ENCODE measurements around the gene BLTP1. TPM values are rescaled to one million over a fixed set of nuclear protein-coding genes. Genes with fewer than 3 reads are reported as not detected.
A peak's percentile ranks its signal among the peaks of the same experiment; 100 is the strongest.
"Not testable (repeated sequence)": the region's sequence is repeated elsewhere in the genome, so short reads cannot be mapped to it uniquely, and the experiment has no call there.

The BLTP1 gene, protein sequence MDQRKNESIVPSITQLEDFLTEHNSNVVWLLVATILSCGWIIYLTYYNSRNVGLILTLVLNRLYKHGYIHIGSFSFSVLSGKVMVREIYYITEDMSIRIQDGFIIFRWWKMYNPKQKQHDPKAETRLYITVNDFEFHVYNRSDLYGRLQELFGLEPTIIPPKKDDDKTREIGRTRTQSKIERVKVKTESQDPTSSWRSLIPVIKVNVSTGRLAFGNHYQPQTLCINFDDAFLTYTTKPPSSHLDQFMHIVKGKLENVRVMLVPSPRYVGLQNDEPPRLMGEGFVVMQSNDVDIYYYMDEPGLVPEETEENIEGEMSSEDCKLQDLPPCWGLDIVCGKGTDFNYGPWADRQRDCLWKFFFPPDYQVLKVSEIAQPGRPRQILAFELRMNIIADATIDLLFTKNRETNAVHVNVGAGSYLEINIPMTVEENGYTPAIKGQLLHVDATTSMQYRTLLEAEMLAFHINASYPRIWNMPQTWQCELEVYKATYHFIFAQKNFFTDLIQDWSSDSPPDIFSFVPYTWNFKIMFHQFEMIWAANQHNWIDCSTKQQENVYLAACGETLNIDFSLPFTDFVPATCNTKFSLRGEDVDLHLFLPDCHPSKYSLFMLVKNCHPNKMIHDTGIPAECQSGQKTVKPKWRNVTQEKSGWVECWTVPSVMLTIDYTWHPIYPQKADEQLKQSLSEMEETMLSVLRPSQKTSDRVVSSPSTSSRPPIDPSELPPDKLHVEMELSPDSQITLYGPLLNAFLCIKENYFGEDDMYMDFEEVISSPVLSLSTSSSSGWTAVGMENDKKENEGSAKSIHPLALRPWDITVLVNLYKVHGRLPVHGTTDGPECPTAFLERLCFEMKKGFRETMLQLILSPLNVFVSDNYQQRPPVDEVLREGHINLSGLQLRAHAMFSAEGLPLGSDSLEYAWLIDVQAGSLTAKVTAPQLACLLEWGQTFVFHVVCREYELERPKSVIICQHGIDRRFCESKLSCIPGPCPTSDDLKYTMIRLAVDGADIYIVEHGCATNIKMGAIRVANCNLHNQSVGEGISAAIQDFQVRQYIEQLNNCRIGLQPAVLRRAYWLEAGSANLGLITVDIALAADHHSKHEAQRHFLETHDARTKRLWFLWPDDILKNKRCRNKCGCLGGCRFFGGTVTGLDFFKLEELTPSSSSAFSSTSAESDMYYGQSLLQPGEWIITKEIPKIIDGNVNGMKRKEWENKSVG (N-terminal part only)
- total RNA-seq (2014; rRNA removed; shearing (Covaris generic)) = 21.4 and 22.0 TPM in 2 replicates

DNA sequence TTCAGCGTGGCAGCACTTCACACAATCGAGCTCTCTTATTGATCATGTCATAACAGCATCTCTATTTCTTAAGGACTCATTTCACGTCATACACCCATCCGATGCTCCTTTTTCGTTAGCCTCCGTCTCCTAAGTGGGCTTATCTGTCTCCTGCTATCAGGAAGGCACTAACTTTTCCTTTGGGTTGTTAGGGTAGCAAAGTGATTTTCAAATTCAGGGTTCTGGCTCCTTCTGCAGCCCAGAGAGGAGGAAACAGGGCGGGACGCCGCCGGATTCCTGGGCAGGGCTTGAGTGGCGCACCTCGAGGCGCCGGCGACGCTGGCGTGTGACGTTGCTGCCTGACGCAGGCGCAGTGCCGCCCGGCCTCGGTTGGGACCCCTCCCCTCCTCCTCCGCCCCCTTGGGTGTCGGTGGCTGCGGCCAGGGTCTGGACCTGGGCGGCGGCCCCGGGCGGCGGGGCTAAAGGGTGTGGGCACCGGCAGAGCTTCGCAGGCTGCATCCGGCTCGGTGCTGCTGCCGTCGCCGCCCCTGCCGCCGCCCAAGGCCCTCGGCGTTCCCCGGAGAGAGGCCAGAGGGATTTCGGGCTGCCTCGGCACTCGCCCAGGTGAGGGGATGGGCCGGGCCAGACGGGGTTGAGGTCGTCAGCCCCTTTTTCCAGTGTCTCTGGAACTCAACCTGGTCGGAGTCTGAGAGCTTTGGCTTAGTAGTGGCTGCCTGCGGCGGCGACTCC is at the start of gene BLTP1:
Gene BLTP1, plus strand, starts transcription at position 350 of the 729 bp plus-strand sequence. CDS start 18,317 bp downstream, outside the sequence.
- peak; percentile 68 for DNase-seq (ENCODE audit: low spot score)

DNA sequence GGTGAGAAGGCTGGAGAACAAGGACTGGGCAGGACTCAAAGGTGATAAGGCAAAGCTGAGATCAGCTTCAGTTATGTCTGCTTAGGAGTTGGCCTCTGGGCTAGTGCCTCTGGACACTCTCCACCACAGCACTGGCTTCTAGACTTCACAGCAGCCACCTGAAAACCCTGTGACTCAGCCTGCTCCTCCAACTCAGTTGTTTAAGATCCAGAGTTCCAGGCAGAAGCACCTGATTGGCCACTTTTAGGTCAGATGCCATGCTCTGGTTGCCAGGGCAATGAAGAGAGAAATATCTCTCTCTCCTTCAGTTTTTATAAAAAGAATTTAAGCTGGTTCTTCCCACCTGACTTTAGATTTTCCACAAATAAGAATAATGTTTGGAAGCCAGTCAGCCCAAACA is 47.9 kb upstream of the BLTP1 start:
- peak; percentile 12 for DNase-seq (ENCODE audit: low spot score)

DNA sequence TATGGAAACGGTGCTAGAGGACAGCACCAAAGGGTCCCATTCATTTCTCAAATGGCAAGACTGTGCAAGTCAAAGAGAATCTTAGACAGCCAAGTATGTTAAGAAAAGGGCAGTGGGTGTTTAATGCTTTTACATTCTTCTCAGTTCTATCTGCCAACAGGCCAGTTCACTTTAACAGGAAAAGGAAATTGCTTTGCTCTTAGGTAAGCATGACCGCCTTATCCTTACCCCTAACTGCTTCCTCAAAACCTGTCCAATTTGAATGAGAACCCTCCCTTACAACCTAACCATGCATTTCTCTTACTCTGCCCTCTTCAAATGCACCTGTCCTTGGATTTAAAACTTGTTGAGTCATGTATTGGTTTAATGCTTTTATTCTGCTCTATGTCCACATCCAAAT is 44.5 kb upstream of the BLTP1 start:
- no peak for DNase-seq (ENCODE audit: low spot score)

DNA sequence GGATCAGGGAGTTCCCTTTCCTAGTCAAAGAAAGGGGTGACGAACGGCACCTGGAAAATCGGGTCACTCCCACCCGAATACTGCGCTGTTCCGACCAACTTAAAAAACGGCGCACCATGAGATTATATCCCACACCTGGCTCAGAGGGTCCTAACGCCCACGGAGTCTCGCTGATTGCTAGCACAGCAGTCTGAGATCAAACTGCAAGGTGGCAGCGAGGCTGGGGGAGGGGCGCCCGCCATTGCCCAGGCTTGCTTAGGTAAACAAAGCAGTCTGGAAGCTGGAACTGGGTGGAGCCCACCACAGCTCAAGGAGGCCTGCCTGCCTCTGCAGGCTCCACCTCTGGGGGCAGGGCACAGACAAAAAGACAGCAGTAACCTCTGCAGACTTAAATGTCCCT is 41.8 kb upstream of the BLTP1 start:
- DNase-seq (ENCODE audit: low spot score) = not testable (repeated sequence)

DNA sequence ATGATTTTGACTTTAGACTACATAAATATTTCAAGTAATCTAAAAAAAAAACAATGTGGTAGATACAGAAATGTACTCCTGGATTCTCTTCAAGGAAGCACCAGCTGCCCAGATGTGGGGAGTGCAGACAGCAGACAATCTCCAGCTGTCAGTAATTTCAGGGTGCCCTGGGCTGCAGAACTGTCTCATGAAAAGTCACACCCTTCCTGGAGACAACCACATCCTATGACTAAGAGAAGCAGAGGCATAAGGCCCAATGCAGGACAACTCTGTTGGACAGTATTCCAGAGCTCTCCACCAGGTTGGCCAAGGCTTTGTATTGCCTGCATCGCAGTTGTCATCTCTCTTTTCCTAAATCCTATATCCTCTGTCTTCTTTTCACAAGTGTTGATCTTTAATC is 34.4 kb upstream of the BLTP1 start:
- peak; percentile 41 for DNase-seq (ENCODE audit: low spot score)

DNA sequence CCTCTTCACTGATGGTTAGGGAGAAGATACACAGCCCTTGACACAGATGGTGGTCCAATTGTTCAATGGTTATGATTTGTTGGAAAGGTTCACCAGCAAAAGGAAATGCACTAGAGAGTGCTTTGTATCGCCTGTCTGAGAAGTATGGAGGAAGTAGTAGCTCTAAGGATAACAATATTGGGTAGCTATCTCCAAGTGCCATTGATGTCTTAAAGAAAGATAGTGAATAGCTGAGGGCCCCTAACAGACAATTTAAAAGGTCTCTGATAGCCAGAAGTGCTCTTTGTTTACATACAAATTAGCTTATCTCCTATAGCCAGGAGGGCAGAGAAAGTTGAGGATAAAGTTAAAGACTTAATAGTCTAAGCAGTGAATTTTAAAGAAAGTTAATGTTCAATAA is 33.9 kb upstream of the BLTP1 start:
- DNase-seq (ENCODE audit: low spot score) = no peak

DNA sequence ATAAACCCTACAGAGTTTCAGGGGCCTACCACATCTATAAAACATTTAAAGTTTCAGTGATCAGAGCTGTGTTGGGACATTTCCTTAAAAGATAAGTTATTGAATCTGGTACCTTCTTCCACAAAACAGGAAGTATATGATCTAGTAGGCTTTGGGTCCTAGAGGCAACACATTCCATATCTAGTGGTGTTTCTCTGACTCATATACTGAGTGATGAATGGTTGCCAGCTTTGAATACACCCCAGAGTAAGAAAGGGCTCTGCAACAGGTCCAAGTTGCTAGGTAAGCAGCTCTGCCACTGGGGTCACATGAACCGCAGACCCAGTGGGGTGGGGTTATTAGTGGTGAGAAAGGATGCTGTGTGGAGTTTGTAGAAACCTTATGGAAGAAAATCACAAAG is 32.4 kb upstream of the BLTP1 start:
- DNase-seq (ENCODE audit: low spot score) = peak; percentile 3

DNA sequence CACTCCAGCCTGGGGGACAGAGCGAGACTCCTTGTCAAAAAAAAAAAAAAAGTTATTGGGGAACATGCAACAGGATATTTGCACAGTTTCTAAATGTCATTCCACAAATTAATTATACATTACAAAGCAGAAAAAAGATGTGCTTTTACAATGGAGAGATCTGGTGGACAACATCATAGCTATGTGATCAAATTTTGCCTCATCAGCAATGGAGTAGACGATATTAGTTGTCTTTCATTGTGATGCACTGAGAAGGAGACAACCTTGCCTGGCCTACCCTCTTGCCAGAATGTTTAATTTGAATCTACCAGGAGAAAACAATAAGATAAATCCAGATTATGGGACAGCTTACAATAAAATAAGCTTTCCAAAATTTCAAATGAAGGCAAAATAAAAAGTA is 30.5 kb upstream of the BLTP1 start:
- DNase-seq (ENCODE audit: low spot score) = no peak

DNA sequence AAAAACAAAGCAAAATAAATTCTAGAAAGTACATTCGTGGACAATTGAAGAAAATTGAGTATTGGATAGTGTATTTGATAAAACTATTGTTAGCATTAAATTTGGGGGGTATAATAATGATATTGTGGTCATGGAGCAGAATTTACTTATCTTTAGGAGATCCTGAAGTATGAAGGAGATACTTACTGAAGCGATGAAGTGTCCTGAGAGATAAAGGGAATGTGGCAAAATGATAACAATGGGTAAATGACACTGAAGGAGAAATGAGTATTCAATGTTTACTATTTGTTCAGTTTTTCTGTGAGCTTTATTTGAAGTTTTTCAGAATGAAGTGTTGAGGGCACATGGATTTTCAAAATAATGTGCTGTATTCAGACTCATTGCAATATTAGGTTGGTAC is 30.0 kb upstream of the BLTP1 start:
- no peak for DNase-seq (ENCODE audit: low spot score)

DNA sequence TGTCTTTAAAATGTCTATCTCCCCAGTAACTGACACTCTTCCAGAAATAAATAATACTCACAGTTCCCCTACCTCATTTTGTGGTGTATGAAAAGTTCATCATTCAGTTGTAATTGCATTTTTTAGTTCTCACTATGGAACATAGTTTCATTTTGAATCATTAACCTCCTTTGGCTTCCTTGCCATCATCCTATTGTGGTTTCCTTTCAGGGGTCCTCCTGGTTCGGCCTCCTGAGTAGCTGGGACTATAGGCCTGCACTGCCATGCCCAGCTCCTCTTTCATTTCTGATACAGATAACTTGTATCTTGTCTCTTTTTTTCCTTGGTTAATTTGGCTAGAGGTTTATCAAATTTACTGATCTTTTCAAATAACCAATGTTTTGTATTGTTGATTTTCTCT is 23.1 kb upstream of the BLTP1 start:
- DNase-seq (ENCODE audit: low spot score) = no peak

DNA sequence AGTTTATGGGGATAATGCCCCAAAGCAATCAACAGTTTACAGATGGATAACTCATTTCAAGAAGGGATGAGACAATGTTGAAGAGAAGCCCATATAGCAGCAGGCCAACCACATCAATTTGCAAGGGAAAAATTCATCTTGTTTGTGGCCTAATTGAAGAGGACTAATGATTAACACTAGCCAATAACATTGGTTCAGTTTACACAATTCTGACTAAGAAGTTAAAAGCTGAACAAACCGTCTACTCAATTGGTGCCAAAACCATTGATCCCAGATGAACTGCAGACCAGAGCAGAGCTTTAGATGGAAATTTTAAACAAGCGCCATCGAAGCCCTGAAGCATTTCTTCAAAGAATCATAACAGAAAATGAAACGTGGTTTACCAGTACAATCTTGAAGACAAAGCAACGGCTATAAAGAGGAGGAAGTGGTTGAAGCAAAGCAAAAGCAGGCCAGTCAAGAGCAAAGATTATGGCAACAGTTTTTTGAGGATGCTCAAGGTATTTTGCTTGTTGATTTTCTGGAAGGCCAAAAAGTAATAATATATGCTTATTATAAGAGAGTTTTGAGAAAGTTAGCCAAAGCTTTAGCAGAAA is 20.5 kb upstream of the BLTP1 start:
- DNase-seq (ENCODE audit: low spot score) = no peak

DNA sequence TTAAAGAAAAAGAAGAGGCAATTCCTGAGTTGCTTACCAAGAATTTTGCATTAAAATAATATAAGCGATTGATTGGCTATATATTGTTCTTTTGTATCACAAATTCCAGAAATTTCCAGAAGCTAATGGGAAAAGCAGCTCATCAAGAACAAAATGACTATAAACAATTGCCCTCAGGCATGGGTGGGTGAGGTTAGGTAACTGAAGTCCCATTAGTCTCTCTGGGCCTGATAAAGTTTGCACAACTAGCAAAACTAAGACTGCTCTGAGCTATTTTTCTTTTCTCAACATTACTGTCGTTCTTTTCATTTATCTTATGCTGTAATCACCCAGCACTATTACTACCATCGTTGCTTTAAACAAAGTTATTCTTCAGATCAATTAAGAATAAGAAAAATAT is 19.2 kb upstream of the BLTP1 start:
- DNase-seq (ENCODE audit: low spot score) = no peak

DNA sequence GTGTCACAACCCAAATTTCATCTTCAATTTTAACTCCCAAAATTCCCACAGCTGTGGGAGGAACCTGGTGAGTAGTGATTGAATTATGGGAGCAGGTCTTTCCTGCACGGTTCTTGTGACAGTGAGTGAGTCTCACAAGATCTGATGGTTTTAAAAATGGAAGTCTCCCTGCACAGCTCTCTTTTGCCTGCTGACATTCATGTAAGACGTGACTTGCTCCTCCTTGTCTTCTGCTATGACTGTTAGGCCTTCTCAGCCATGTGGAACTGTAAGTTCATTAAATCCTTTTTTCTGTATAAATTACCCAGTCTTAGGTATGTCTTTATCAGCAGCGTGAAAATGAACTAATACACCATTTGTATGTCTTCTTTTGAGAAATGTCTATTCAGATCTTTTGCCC is 13.0 kb upstream of the BLTP1 start:
- DNase-seq (ENCODE audit: low spot score) = no peak

DNA sequence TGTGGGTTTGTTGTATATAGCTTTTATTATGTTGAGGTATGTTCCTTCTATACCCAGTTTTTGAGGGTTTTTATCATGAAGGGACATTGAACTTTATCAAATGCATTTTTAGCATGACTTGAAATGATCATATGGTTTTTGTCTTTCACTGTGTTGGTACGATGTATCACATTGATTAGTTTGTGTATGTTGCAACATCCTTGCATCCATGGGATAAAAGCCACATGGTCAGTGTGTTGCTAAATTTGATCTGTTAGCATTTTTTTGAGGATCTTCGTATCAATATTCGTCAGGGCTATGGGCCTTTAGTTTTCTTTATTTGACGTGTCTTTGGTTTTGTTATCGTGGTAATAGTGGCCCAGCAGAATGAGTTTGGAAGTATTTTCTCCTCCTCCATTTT is 11.3 kb upstream of the BLTP1 start:
- no peak for DNase-seq (ENCODE audit: low spot score)

DNA sequence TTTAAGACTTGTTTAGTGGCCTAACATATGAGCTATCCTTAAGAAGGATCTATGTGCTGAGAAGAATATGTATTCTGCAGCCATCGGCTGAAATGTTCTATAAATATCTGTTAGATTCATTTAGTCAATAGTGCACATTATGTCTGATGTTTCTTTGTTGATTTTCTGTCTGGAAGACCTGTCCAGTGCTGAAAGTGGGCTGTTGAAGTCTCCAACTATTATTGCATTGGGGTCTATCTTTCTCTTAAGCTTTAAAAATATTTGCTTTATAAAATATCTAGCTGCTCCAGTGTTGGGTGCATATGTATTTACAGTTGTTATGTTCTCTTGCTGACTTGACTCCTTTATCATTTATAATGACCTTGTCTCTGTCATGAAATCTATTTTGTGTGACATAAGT is 9.4 kb upstream of the BLTP1 start:
- DNase-seq (ENCODE audit: low spot score) = no peak

DNA sequence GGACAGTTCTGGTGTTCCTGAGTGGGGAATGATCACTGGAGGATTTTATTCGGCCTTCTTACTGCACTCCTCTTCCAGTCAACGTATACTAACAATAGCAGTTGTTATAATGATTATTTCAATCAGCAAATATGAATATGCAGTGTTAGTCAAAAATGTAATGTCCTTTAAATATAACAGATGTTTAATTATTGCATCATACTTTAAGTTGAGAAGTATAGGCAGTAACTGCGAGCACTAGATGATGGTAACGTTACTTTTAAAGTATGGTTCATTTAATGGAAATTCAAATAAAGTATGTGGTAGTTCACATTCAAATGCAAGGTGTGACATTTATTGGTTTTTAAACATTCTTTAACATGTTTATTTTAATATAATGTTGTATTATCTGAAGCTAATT is 5.5 kb upstream of the BLTP1 start:
- DNase-seq (ENCODE audit: low spot score) = no peak

DNA sequence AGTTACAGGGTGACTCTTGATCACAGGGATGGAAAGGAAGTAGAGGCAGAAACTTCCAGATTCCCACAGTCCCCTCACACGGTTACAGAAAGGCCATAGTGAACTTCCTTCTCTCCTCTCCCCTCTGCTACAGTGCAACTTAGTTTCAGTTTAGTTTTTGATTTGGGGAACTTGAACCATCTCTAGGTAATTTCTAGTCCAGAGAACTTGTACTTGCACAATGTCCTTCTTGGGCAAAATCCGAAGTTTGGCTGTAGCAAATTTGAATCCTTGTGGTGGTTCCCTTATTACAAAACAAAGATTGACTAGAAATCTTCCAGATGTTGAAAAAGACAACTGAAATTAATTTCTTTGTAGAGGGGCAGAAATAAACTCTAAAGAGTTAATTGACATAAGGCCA is 1.2 kb upstream of the BLTP1 start:
- DNase-seq (ENCODE audit: low spot score) = no peak

DNA sequence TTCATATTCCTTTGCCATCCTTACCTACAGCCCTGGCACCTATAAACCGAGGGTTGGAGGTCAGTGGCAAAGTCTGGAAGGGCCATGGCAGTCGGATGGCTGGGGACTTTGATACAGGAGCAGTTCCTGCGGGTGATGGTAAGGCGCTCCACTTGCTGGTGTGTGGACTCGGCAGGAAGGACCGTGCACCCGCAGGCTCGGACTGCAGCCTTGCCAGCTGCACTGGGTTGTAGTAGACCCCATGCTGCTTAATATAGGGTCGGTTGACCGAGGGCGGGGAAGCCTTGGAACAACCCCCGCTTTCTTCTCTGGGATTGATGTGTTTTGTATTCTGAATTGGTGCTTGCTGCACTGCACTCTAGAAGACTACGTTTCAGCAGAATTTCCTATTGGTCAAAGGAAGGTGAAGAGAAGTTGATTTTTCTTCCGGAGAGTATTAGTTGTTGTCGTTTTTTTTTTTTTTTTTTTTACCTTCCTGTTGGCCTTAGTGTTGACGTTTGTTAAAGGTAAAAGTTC is 638 bp downstream of the BLTP1 start:
- DNase-seq (ENCODE audit: low spot score) = peak; percentile 31

DNA sequence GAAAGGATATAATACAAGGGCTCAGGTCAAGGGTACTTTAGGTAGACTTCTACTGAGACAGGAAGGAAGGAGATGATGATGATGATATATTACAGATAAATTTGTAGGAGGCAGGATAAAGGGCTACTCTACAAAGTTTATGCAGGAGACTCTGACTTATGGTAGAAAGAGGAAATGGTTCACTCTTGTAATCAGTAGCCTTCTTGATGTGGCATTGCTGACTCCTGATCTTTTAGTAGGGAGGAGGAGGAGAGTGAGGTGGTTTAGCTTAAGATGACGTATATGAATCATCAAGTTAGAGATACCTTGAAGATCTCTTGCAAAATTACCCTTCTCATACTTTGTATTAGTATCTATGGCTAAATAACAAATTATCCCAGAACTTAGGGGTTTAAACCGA is 4.7 kb downstream of the BLTP1 start:
- no peak for DNase-seq (ENCODE audit: low spot score)

DNA sequence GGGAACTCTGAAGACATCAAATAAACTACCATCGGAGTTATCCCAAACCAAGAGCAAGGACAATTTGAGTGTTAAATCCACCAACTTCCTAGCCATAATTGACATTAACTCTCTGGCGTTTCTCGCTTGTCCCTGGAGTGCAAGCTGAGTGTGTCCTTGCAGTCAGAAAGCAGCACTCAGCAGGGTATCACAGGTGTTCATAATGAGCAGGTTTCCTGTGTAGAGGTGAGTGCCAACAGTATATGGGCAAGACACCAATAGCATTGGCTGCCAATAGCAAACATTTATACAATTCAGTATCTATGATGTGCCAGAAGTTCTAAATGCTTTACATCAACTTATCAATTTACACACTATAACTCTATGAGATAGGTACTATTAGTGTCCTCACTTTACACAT is 11.2 kb downstream of the BLTP1 start:
- no peak for DNase-seq (ENCODE audit: low spot score)

DNA sequence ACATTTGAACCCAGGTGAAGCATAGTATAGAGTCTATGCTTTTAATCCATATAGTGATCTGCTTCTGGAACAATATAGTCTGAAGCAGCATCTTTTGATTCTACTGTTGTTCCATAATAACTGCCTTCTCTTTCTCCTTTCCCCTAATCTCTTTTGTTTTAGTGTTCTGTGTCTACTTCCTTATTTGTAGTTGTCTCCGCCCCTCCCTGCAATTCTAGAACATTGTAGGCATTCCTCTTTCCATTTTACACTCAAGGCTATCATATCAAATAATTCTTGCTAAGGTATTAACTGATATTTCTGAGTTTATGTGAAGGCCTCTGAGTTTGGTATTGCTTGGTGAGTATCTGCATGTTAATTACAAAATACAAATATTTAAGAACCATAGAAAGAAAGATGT is 11.6 kb downstream of the BLTP1 start:
- DNase-seq (ENCODE audit: low spot score) = no peak
